HG03039 (cell line): ENCODE measurements around the gene CRACDL.

Experiments
- ATAC-seq: cut with Tn5 transposase; IDR thresholded peaks from one replicate; pipeline ENCODE4 v1.9.1; 2021; ENCODE audit warnings: mild to moderate bottlenecking, moderate library complexity; ENCODE audit not compliant: unreplicated experiment

CRACDL gene

GRCh38 chr2:98927027-98927426 lies 9.0 kb downstream of the CRACDL start:
- no peak for ATAC-seq

- no peak for ATAC-seq
Measured at GRCh38 chr2:98926601-98927000, 9.4 kb downstream of the CRACDL start.

GRCh38 chr2:98924910-98925309 lies 11.1 kb downstream of the CRACDL start:
- no peak for ATAC-seq

- no peak for ATAC-seq
Measured at GRCh38 chr2:98924038-98924830, 11.8 kb downstream of the CRACDL start.

- ATAC-seq = no peak
Measured at GRCh38 chr2:98923244-98923940, 12.6 kb downstream of the CRACDL start.

- ATAC-seq = no peak
Measured at GRCh38 chr2:98921062-98921461, 15.0 kb downstream of the CRACDL start.

- no peak for ATAC-seq
Measured at GRCh38 chr2:98917031-98917471, 19.0 kb downstream of the CRACDL start.

- no peak for ATAC-seq
Measured at GRCh38 chr2:98915751-98916358, 20.2 kb downstream of the CRACDL start.

GRCh38 chr2:98914713-98915580 lies 21.1 kb downstream of the CRACDL start:
- ATAC-seq = no peak

- ATAC-seq = no peak
Measured at GRCh38 chr2:98913916-98914712, 21.9 kb downstream of the CRACDL start.

GRCh38 chr2:98912957-98913915 lies 22.8 kb downstream of the CRACDL start:
- no peak for ATAC-seq

GRCh38 chr2:98912221-98912851 lies 23.7 kb downstream of the CRACDL start:
- ATAC-seq = no peak

- ATAC-seq = no peak
Measured at GRCh38 chr2:98911376-98912154, 24.5 kb downstream of the CRACDL start.

GRCh38 chr2:98911126-98911375 lies 25.0 kb downstream of the CRACDL start:
- ATAC-seq = no peak

- ATAC-seq = no peak
Measured at GRCh38 chr2:98910349-98911125, 25.5 kb downstream of the CRACDL start.

- ATAC-seq = no peak
Measured at GRCh38 chr2:98909317-98910211, 26.5 kb downstream of the CRACDL start.
